A673 (cell line): Measurements from ENCODE around the gene CCS. TPM values are rescaled to one million over a fixed set of nuclear protein-coding genes. Genes with fewer than 3 reads are reported as not detected.

Experiments
- BruUV-seq: library from RNA; stranded (reverse); fragments of 400-500 nt; replicated peaks from 2 replicates; lab custom pipeline; 2021; lab: Mats Ljungman, UMichigan
- CTCF ChIA-PET: fragments of 300-600 bp; sonication (Branson Sonifier 250); formaldehyde crosslinking; loops from one replicate; lab custom pipeline; 2022; ENCODE audit warnings: antibody characterized with exemption; lab: Charles Lee
- POLR2A ChIA-PET: fragments of 300-600 bp; sonication (Branson Sonifier 250); formaldehyde crosslinking; loops from one replicate; lab custom pipeline; 2022; ENCODE audit warnings: antibody characterized with exemption; ENCODE audit not compliant: low non-redundant PET; lab: Charles Lee
- DNase-seq: peaks from one replicate; pipeline ENCODE4 v3.0.0-alpha.2; 2015; ENCODE audit warnings: low spot score
- H3K27ac ChIP-seq: fragments of 200-600 bp; sonication (generic); 2 replicates; pipeline ENCODE4 v1.5.1; 2016; ENCODE audit warnings: mixed run types, low read depth, mild to moderate bottlenecking, mixed read lengths, antibody characterized with exemption, low read length; ENCODE audit not compliant: poor library complexity, severe bottlenecking
- H3K27me3 ChIP-seq: fragments of 200-600 bp; sonication (generic); replicated peaks from 2 replicates; pipeline ENCODE4 v1.6.1; 2017; ENCODE audit warnings: mixed run types, low read depth, mild to moderate bottlenecking, mixed read lengths, antibody characterized with exemption, low read length; ENCODE audit not compliant: insufficient read depth, poor library complexity
- H3K36me3 ChIP-seq: fragments of 200-600 bp; sonication (generic); 2 replicates; pipeline ENCODE4 v1.6.1; 2016; ENCODE audit warnings: mixed run types, mild to moderate bottlenecking, mixed read lengths, antibody characterized with exemption, low read length; ENCODE audit not compliant: insufficient read depth, poor library complexity, severe bottlenecking
- H3K4me1 ChIP-seq: fragments of 200-600 bp; sonication (generic); 2 replicates; pipeline ENCODE4 v1.6.1; 2017; ENCODE audit warnings: mixed run types, mild to moderate bottlenecking, mixed read lengths, antibody characterized with exemption, low read length; ENCODE audit not compliant: insufficient read depth, poor library complexity, severe bottlenecking
- H3K4me3 ChIP-seq: fragments of 200-600 bp; sonication (generic); 2 replicates; pipeline ENCODE4 v1.5.1; 2016; ENCODE audit warnings: low read depth, mixed run types, mild to moderate bottlenecking, mixed read lengths, low read length; ENCODE audit not compliant: poor library complexity, severe bottlenecking
- H3K9me3 ChIP-seq: fragments of 200-600 bp; sonication (generic); 2 replicates; pipeline ENCODE4 v1.6.1; 2016; ENCODE audit warnings: mixed run types, low read depth, mild to moderate bottlenecking, mixed read lengths, antibody characterized with exemption, low read length; ENCODE audit not compliant: poor library complexity, severe bottlenecking
- CTCF ChIP-seq: fragments of 300-800, 200-600 bp; sonication (generic); conservative IDR thresholded peaks from 2 replicates; pipeline ENCODE4 v1.5.1; 2017; ENCODE audit warnings: low read depth, mild to moderate bottlenecking, antibody characterized with exemption, low read length, moderate library complexity, mixed read lengths
- EZH2 ChIP-seq: fragments of 200-600 bp; sonication (generic); IDR thresholded peaks from 2 replicates; pipeline ENCODE4 v1.6.1; 2017; ENCODE audit warnings: borderline replicate concordance, low read depth, mild to moderate bottlenecking, mixed read lengths, antibody characterized with exemption, low read length; ENCODE audit not compliant: poor library complexity, severe bottlenecking
- intact Hi-C: fragments of 100-400 bp; cut with micrococcal nuclease; formaldehyde crosslinking; loops from one replicate; pipeline ENCODE4 v1.10.0; 2022; ENCODE audit not compliant: unreplicated experiment
- total RNA-seq: library from RNA; stranded (reverse); gene quantifications from 2 replicates; pipeline ENCODE4 v1.2.3, GENCODE V29; 2021

CCS gene
- total RNA-seq, 1 experiment from 2014 or later = 43.8 TPM

GRCh38 chr11:66566221-66566620 is 26.8 kb upstream of the CCS start:
- H3K27ac ChIP-seq = no peak overlapping the region
- ChIA-PET CTCF (interaction anchor here (0.6 kb wide), 1 partner anchor 152 kb away, joined by 3 read pairs; no protein-coding TSS in a partner anchor), POLR2A (no interaction called here)
- no peak for DNase-seq
- intact Hi-C loops = no loop called here
- no TSS peak for BruUV-seq
- no peaks in the 10 kb centered on the region for H3K36me3 ChIP-seq
- no peaks in the 10 kb centered on the region for H3K9me3 ChIP-seq
- peaks cover 5% of the 10 kb centered on the region for H3K4me1 ChIP-seq
- no peak overlapping the region for H3K4me3 ChIP-seq
- H3K27me3 ChIP-seq = no peaks in the 10 kb centered on the region
- TF ChIP-seq EZH2 (no peak), CTCF (no peak)

- Histone ChIP-seq H3K36me3 (no peaks in the 10 kb centered on the region), H3K27ac (no peak overlapping the region), H3K4me1 (peaks cover 5% of the 10 kb centered on the region), H3K27me3 (no peaks in the 10 kb centered on the region), H3K4me3 (peak overlapping the region; percentile 54), H3K9me3 (no peaks in the 10 kb centered on the region)
- DNase-seq = no peak
- ChIA-PET CTCF (no interaction called here), POLR2A (no interaction called here)
- TF ChIP-seq CTCF = no peak
- TF ChIP-seq EZH2 = no peak
- no TSS peak for BruUV-seq
- intact Hi-C loops = no loop called here
Measured at GRCh38 chr11:66567787-66568123, 25.2 kb upstream of the CCS start.

- TF ChIP-seq EZH2 (no peak), CTCF (no peak)
- BruUV-seq = no TSS peak
- Histone ChIP-seq H3K27ac (no peak within 1 kb of the TSS), H3K36me3 (no peaks in the 10 kb centered on the region), H3K27me3 (no peaks in the 10 kb centered on the region), H3K4me1 (peaks cover 5% of the 10 kb centered on the region), H3K4me3 (peak within 1 kb of the TSS; percentile 54), H3K9me3 (no peaks in the 10 kb centered on the region)
- ChIA-PET POLR2A (no interaction called here), CTCF (no interaction called here)
- peak; percentile 81 for DNase-seq
- intact Hi-C loops = no loop called here
Measured at GRCh38 chr11:66568124-66568916, 24.7 kb upstream of the CCS start, which contains the start of gene CTSF. Gene CTSF (minus strand): TSS chr11:66568606. CDS start chr11:66568486, 120 bp downstream.
